ENCODE measurements around the gene ZBTB39.

GRCh38 chr12:56954057-56954957 lies 52.0 kb downstream of the ZBTB39 start:
- no peak for TF ChIP-seq CTCF (IDR thresholded peaks at IDR 0.05)
- TF ChIP-seq POLR2AphosphoS5 (IDR thresholded peaks at IDR 0.05; ENCODE audit: insufficient read depth in 1 of 2, low read depth in 1 of 2) = no peak
